ENCODE data around the gene CELF3.
"Not testable (repeated sequence)": the region's sequence is repeated elsewhere in the genome, so short reads cannot be mapped to it uniquely, and the experiment has no call there.

CELF3 gene

GRCh38 chr1:151716771-151717631 lies at the start of gene CELF3:
Gene CELF3, minus strand, starts transcription at chr1:151716803. Its CDS starts 783 bp downstream, at chr1:151716020.
- DNase-seq = peak; percentile 89

- no peak for DNase-seq
Measured at GRCh38 chr1:151763990-151764389, 47.4 kb upstream of the CELF3 start.

- DNase-seq = peak; percentile 64
Measured at GRCh38 chr1:151762941-151763921, 46.6 kb upstream of the CELF3 start, which contains the start of gene MRPL9. Gene MRPL9, minus strand, starts transcription at chr1:151763496. Its CDS starts 17 bp downstream, at chr1:151763479.

- no peak for DNase-seq
Measured at GRCh38 chr1:151760597-151761385, 44.2 kb upstream of the CELF3 start.

- no peak for DNase-seq
Measured at GRCh38 chr1:151759241-151759640, 42.6 kb upstream of the CELF3 start.

- DNase-seq = no peak
Measured at GRCh38 chr1:151756291-151756690, 39.7 kb upstream of the CELF3 start.

GRCh38 chr1:151741516-151741915 lies 24.9 kb upstream of the CELF3 start:
- no peak for DNase-seq

- DNase-seq = no peak
Measured at GRCh38 chr1:151739590-151740355, 23.2 kb upstream of the CELF3 start.

- no peak for DNase-seq
Measured at GRCh38 chr1:151737479-151737878, 20.9 kb upstream of the CELF3 start.

GRCh38 chr1:151737026-151737425 lies 20.4 kb upstream of the CELF3 start:
- no peak for DNase-seq

GRCh38 chr1:151733995-151734394 lies 17.4 kb upstream of the CELF3 start:
- not testable (repeated sequence) for DNase-seq

- DNase-seq = no peak
Measured at GRCh38 chr1:151733126-151733525, 16.5 kb upstream of the CELF3 start.

- DNase-seq = no peak
Measured at GRCh38 chr1:151729966-151730291, 13.3 kb upstream of the CELF3 start.

GRCh38 chr1:151729157-151729965 lies 12.8 kb upstream of the CELF3 start:
- no peak for DNase-seq

GRCh38 chr1:151728151-151729054 lies 11.8 kb upstream of the CELF3 start:
- no peak for DNase-seq

GRCh38 chr1:151723726-151724370 lies 7.2 kb upstream of the CELF3 start:
- DNase-seq = no peak

- DNase-seq = no peak
Measured at GRCh38 chr1:151721788-151722510, 5.3 kb upstream of the CELF3 start.

GRCh38 chr1:151720974-151721787 lies 4.6 kb upstream of the CELF3 start, which contains the start of gene RIIAD1:
Gene RIIAD1, plus strand, starts transcription at chr1:151721522. Its CDS starts 15 bp downstream, at chr1:151721537.
- peak; percentile 26 for DNase-seq
